Stimulated activated CD4-positive, alpha-beta T cell treated with anti-CD3 and anti-CD28 coated beads, Interleukin-2, amount 100 ng/mL, for 4 hours (primary cell): ENCODE results near the gene KCNK1.

Source experiments
- DNase-seq: peaks from one replicate; pipeline ENCODE4 v3.0.0-alpha.2; 2020; ENCODE audit warnings: low read depth

Gene KCNK1

GRCh38 chr1:233704898-233705723 lies 91.2 kb downstream of the KCNK1 start:
- DNase-seq, result no peak

GRCh38 chr1:233707153-233707879 lies 93.4 kb downstream of the KCNK1 start:
- DNase-seq, result no peak

- no peak for DNase-seq
These were observed 94.2 kb downstream of the KCNK1 start for GRCh38 chr1:233707880-233708815.

- no peak for DNase-seq
These were observed 96.1 kb downstream of the KCNK1 start for GRCh38 chr1:233710031-233710430.

GRCh38 chr1:233710507-233710906 lies 96.6 kb downstream of the KCNK1 start:
- DNase-seq, result no peak

- DNase-seq, result no peak
These were observed 100.8 kb downstream of the KCNK1 start for GRCh38 chr1:233714631-233715217.

- no peak for DNase-seq
These were observed 104.2 kb downstream of the KCNK1 start for GRCh38 chr1:233718057-233718456.

- no peak for DNase-seq
These were observed 105.9 kb downstream of the KCNK1 start for GRCh38 chr1:233719655-233720341.

- DNase-seq, result no peak
These were observed 107.2 kb downstream of the KCNK1 start for GRCh38 chr1:233721004-233721595.
